Fibroblast of lung (primary cell): ENCODE measurements around the gene SEMA4D. TPM values are rescaled to one million over a fixed set of nuclear protein-coding genes. Genes with fewer than 3 reads are reported as not detected.

Source experiments
- DNase-seq, 2 donors: peaks; one replicate each; pipeline versions ENCODE4 v3.0.0 to v3.0.0-alpha.2; 2010; ENCODE audit warnings: low read depth in 2 of 2
- H2AFZ ChIP-seq: 2 replicates; pipeline ENCODE4 v1.5.1; 2012; ENCODE audit warnings: low read length, control low read depth, inconsistent platforms
- H3K27ac ChIP-seq: 2 replicates; pipeline ENCODE4 v1.5.1; 2011; ENCODE audit warnings: low read length, control low read depth; ENCODE audit not compliant: insufficient read depth
- H3K27me3 ChIP-seq: 2 replicates; pipeline ENCODE4 v1.5.1; 2011; ENCODE audit warnings: mild to moderate bottlenecking, low read length; ENCODE audit not compliant: control insufficient read depth, insufficient read depth
- H3K36me3 ChIP-seq: 2 replicates; pipeline ENCODE4 v1.5.1; 2011; ENCODE audit warnings: low read length; ENCODE audit not compliant: control insufficient read depth, insufficient read depth
- H3K4me1 ChIP-seq: 2 replicates; pipeline ENCODE4 v1.5.1; 2011; ENCODE audit warnings: low read length; ENCODE audit not compliant: control insufficient read depth, insufficient read depth; ENCODE audit errors: extremely low read depth
- H3K4me2 ChIP-seq: 2 replicates; pipeline ENCODE4 v1.5.1; 2011; ENCODE audit warnings: low read length, control low read depth; ENCODE audit not compliant: insufficient read depth; ENCODE audit errors: extremely low read depth
- H3K4me3 ChIP-seq, 4 experiments: fragments of 200-600 bp in 1 of 4; sonication (generic) in 1 of 4; replicated peaks in 1 of 4; 2 replicates each; pipeline ENCODE4 v1.5.1; 2011 to 2016; ENCODE audit warnings: low read length in 4 of 4, low read depth in 3 of 4, mild to moderate bottlenecking in 3 of 4, control low read depth in 2 of 4, inconsistent platforms in 1 of 4, mixed read lengths in 1 of 4; ENCODE audit not compliant: insufficient read depth in 1 of 4; ENCODE audit errors: control extremely low read depth in 1 of 4
- H3K79me2 ChIP-seq: 2 replicates; pipeline ENCODE4 v1.5.1; 2012; ENCODE audit warnings: mild to moderate bottlenecking, low read length, inconsistent platforms; ENCODE audit not compliant: control insufficient read depth, insufficient read depth
- H3K9ac ChIP-seq: 2 replicates; pipeline ENCODE4 v1.5.1; 2011; ENCODE audit warnings: mild to moderate bottlenecking, low read length, control low read depth; ENCODE audit not compliant: insufficient read depth
- H3K9me3 ChIP-seq: 2 replicates; pipeline ENCODE4 v1.5.1; 2012; ENCODE audit warnings: low read depth, low read length; ENCODE audit not compliant: control insufficient read depth, insufficient read depth
- H4K20me1 ChIP-seq: 2 replicates; pipeline ENCODE4 v1.5.1; 2011; ENCODE audit warnings: low read length; ENCODE audit not compliant: control insufficient read depth, insufficient read depth; ENCODE audit errors: extremely low read depth
- CTCF ChIP-seq, 2 donors: IDR thresholded peaks in 1 of 2; conservative IDR thresholded peaks in 1 of 2; 1 replicate in 1 of 2; 2 replicates in 1 of 2; pipeline ENCODE4 v1.5.1; 2011 to 2012; ENCODE audit warnings: low read length in 2 of 2, control low read depth in 1 of 2, inconsistent platforms in 1 of 2, low read depth in 1 of 2, mild to moderate bottlenecking in 1 of 2
- EZH2 ChIP-seq: IDR thresholded peaks from 2 replicates; pipeline ENCODE4 v1.5.1; 2012; ENCODE audit warnings: low read length, control low read depth, mild to moderate bottlenecking; ENCODE audit errors: missing control alignments
- polyA plus RNA-seq, 2 donors: library from polyadenylated mRNA; depleted of rRNA in 1 of 2; stranded (reverse) in 1 of 2; unstranded in 1 of 2; fragments of >200 nt; gene quantifications; 2 replicates each; pipeline ENCODE4 v1.2.1, GENCODE V29; 2011 to 2012; ENCODE audit warnings: missing spikeins in 1 of 2
- total RNA-seq: library from RNA; depleted of rRNA; stranded (reverse); fragments of >200 nt; gene quantifications from 2 replicates; pipeline ENCODE4 v1.2.1, GENCODE V29; 2014

Gene SEMA4D
- total and polyA plus RNA-seq, 2 donors (not counting 1 experiment from before 2014, with no cell fraction given): 0.67 to 2.6 TPM

GRCh38 chr9:89349607-89350006 is 148.3 kb downstream of the SEMA4D start:
- Histone ChIP-seq H3K4me2 (no peak overlapping the region), H3K9me3 (no peaks in the 10 kb centered on the region), H3K79me2 (no peaks in the 10 kb centered on the region), H3K4me1 (no peaks in the 10 kb centered on the region), H4K20me1 (no peaks in the 10 kb centered on the region), H3K27ac (no peak overlapping the region), H3K4me3 (no peak overlapping the region), H3K36me3 (peaks cover 25% of the 10 kb centered on the region), H3K27me3 (no peaks in the 10 kb centered on the region), H2AFZ (no peak overlapping the region), H3K9ac (no peak overlapping the region)
- DNase-seq: no peak
- TF ChIP-seq CTCF (conservative IDR thresholded peaks at IDR 0.05 in 1 of 2, IDR thresholded peaks at IDR 0.05 in 1 of 2; ENCODE audit: low read depth in 1 of 2, low read length in 2 of 2) (no peak), EZH2 (no peak)

- H3K4me1 ChIP-seq: no peaks in the 10 kb centered on the region
- H3K4me2 ChIP-seq: no peak overlapping the region
- no peaks in the 10 kb centered on the region for H3K27me3 ChIP-seq
- H3K36me3 ChIP-seq: peaks cover 20% of the 10 kb centered on the region
- no peak for TF ChIP-seq EZH2
- no peak for TF ChIP-seq CTCF (conservative IDR thresholded peaks at IDR 0.05 in 1 of 2, IDR thresholded peaks at IDR 0.05 in 1 of 2; ENCODE audit: low read depth in 1 of 2, low read length in 2 of 2)
- H4K20me1 ChIP-seq: no peaks in the 10 kb centered on the region
- H3K79me2 ChIP-seq: no peaks in the 10 kb centered on the region
- H3K9ac ChIP-seq: no peak overlapping the region
- H2AFZ ChIP-seq: no peak overlapping the region
- no peak overlapping the region for H3K4me3 ChIP-seq
- H3K9me3 ChIP-seq: no peaks in the 10 kb centered on the region
- no peak overlapping the region for H3K27ac ChIP-seq
- no peak for DNase-seq
Observed at GRCh38 chr9:89347651-89348050, 150.3 kb downstream of the SEMA4D start.

GRCh38 chr9:89346696-89347095 is 151.2 kb downstream of the SEMA4D start:
- no peak for DNase-seq
- H2AFZ ChIP-seq: no peak overlapping the region
- H3K4me2 ChIP-seq: no peak overlapping the region
- no peak overlapping the region for H3K27ac ChIP-seq
- peaks cover 22% of the 10 kb centered on the region for H3K36me3 ChIP-seq
- TF ChIP-seq CTCF (conservative IDR thresholded peaks at IDR 0.05 in 1 of 2, IDR thresholded peaks at IDR 0.05 in 1 of 2; ENCODE audit: low read depth in 1 of 2, low read length in 2 of 2) (no peak), EZH2 (no peak)
- H4K20me1 ChIP-seq: no peaks in the 10 kb centered on the region
- no peak overlapping the region for H3K4me3 ChIP-seq
- H3K9me3 ChIP-seq: no peaks in the 10 kb centered on the region
- no peaks in the 10 kb centered on the region for H3K79me2 ChIP-seq
- no peaks in the 10 kb centered on the region for H3K4me1 ChIP-seq
- H3K9ac ChIP-seq: no peak overlapping the region
- no peaks in the 10 kb centered on the region for H3K27me3 ChIP-seq
